Large intestine (tissue), 3 donors: ENCODE measurements around the gene PEX7. TPM values are rescaled to one million over a fixed set of nuclear protein-coding genes. Genes with fewer than 3 reads are reported as not detected.
"Not testable (repeated sequence)": the region's sequence is repeated elsewhere in the genome, so short reads cannot be mapped to it uniquely, and the experiment has no call there.

Experiments used
- DNase-seq, 2 donors: peaks; one replicate each; pipeline versions ENCODE4 v3.0.0 to v3.0.0-alpha.2; 2013
- H3K27ac ChIP-seq: one replicate; pipeline ENCODE4 v1.5.1; 2013; ENCODE audit warnings: low read length
- H3K27me3 ChIP-seq: 2 replicates; pipeline ENCODE4 v1.6.1; 2013; ENCODE audit warnings: low read length; ENCODE audit not compliant: control insufficient read depth, insufficient read depth
- H3K36me3 ChIP-seq: 2 replicates; pipeline ENCODE4 v1.6.1; 2013; ENCODE audit warnings: low read length; ENCODE audit not compliant: control insufficient read depth, insufficient read depth
- H3K4me1 ChIP-seq: one replicate; pipeline ENCODE4 v1.6.1; 2013; ENCODE audit warnings: low read length; ENCODE audit not compliant: control insufficient read depth, insufficient read depth
- H3K4me3 ChIP-seq: one replicate; pipeline ENCODE4 v1.5.1; 2013; ENCODE audit warnings: low read length
- H3K9me3 ChIP-seq: one replicate; pipeline ENCODE4 v1.6.1; 2013; ENCODE audit warnings: mild to moderate bottlenecking, low read depth, low read length, moderate library complexity; ENCODE audit not compliant: control insufficient read depth
- WGBS: methylation state at CpG from one replicate; pipeline ENCODE4 v1.1.5; 2013; ENCODE audit warnings: low lambda C conversion rate; ENCODE audit not compliant: insufficient coverage; 5-methylcytosine and 5-hydroxymethylcytosine counted together
- polyA plus RNA-seq: library from polyadenylated mRNA; unstranded; fragments of 120-200 nt; gene quantifications from one replicate; pipeline ENCODE4 v1.2.1, GENCODE V29; 2013

Gene PEX7
- polyA plus RNA-seq, 1 donor = 14.7 TPM

- Histone ChIP-seq H3K9me3 (no peaks in the 10 kb centered on the region), H3K36me3 (peaks cover 4% of the 10 kb centered on the region), H3K4me1 (no peaks in the 10 kb centered on the region), H3K27me3 (no peaks in the 10 kb centered on the region), H3K4me3 (no peak overlapping the region), H3K27ac (no peak overlapping the region)
- DNase-seq = no peak
- WGBS = 80% methylated on average over 1 of the region's 5 CpGs
Observed at GRCh38 chr6:136893187-136893586, 70.8 kb downstream of the PEX7 start.

DNA sequence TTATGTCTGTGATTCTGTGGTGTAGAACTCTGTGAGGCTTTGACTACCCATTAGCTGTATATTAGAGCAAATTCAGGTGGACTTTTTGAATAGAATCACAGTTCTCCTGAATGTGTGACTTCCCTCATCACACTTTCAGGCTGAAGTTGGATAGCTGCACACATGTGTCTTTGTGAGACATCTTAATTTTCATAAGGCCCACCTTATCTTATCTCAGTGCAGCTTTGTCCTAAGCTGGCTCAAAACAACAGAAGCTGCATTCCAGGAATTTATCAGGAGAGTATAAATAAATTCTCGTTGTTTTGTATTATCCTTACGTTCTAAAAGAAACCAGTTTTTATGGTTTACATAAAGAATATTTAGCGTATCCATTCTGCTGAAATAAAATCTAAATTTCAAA is 73.5 kb downstream of the PEX7 start:
- H3K9me3 ChIP-seq = no peaks in the 10 kb centered on the region
- DNase-seq = no peak
- no peak overlapping the region for H3K4me3 ChIP-seq
- no peak overlapping the region for H3K27ac ChIP-seq
- WGBS = 87% methylated on average over 3 of the region's 3 CpGs
- H3K36me3 ChIP-seq = peaks cover 17% of the 10 kb centered on the region
- no peaks in the 10 kb centered on the region for H3K4me1 ChIP-seq
- H3K27me3 ChIP-seq = no peaks in the 10 kb centered on the region

DNA sequence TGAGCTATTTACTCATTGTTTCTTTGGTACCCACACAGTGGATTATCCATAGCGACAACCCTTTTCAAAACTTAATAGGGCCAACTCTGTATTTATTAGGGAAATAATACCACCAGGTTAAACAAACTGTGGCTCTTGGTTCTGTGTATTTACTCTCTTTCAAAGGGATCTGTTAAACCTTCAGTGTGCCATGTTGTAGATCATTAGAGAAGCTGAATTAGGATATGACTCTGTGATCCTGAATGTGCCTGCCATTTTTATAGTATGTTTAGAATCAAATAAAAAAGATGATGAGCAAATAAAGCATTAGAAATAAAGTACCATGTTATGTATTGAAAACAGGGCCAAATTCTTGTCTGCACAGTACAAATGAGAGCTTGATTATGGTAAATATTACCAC is 74.7 kb downstream of the PEX7 start:
- no peak overlapping the region for H3K27ac ChIP-seq
- peaks cover 24% of the 10 kb centered on the region for H3K36me3 ChIP-seq
- no peak for DNase-seq
- H3K4me3 ChIP-seq = no peak overlapping the region
- H3K9me3 ChIP-seq = no peaks in the 10 kb centered on the region
- 80% methylated on average over 1 of the region's 1 CpG for WGBS
- no peaks in the 10 kb centered on the region for H3K4me1 ChIP-seq
- H3K27me3 ChIP-seq = no peaks in the 10 kb centered on the region

DNA sequence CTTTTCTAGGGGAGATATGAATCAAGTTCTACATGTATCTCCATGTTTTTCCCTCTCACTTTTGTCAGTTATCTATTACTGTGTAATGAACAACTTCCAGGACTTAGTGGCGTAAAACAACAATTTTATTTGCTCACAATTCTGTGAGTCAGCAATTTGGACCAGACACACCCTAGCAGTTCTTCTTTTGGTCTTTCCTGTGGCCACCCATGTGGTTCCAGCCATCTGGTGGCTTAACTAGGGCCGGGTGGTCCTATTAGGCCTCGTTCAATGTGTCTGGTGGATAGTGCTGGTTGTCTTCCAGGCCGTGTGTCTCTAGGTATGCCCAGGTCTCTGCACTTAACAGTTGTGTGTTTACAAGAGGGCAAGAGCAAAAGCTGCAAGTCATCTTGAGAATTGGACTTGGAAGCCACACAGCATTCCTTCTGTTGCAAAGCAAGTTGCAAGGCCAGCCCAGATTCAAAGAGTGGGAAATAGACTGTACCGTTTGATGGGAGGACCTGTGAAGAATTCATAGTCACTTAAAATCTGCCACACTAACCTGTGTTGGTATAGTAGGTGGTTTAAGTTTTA is 78.9 kb downstream of the PEX7 start:
- Histone ChIP-seq H3K4me1 (no peaks in the 10 kb centered on the region), H3K27ac (no peak overlapping the region), H3K9me3 (no peaks in the 10 kb centered on the region), H3K27me3 (no peaks in the 10 kb centered on the region), H3K4me3 (no peak overlapping the region), H3K36me3 (peaks cover 30% of the 10 kb centered on the region)
- DNase-seq = no peak
- WGBS = 60% methylated on average over 1 of the region's 5 CpGs

GRCh38 chr6:136904477-136904876 is 82.1 kb downstream of the PEX7 start:
- H3K27me3 ChIP-seq = not testable (repeated sequence)

DNA sequence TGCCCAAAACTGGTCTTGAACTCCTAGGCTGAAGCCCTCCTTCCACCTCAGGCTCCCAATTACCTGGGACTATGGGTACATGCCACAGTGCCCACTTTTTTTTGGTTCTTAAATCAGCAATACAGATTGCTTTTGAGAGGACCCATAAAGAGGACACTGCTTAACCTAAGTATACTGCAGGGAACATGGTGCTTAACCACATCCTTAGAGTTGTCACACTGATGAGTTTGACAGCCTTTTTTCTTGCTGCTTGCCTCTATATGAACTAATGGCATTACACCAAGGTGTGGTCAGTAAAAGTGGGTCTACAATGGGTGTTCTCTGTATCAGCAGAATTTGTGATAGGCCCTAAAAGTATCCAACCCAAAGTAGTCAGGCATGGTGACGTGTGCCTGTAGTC is 92.6 kb downstream of the PEX7 start:
- H3K27ac ChIP-seq = no peak overlapping the region
- H3K27me3 ChIP-seq = peaks cover 14% of the 10 kb centered on the region
- DNase-seq = no peak
- peaks cover 13% of the 10 kb centered on the region for H3K36me3 ChIP-seq
- H3K4me1 ChIP-seq = no peaks in the 10 kb centered on the region
- no CpG with 5 or more reads among the region's 1 CpG for WGBS
- H3K4me3 ChIP-seq = no peak overlapping the region
- no peaks in the 10 kb centered on the region for H3K9me3 ChIP-seq

More at GRCh38 chr6:136904477-136904876, 82.1 kb downstream of the PEX7 start:
- H3K9me3 ChIP-seq, H3K27ac ChIP-seq, DNase-seq, H3K4me1 ChIP-seq, H3K4me3 ChIP-seq: not testable (repeated sequence)
- H3K36me3 ChIP-seq = peaks cover 25% of the 10 kb centered on the region
- 100% methylated on average over 1 of the region's 3 CpGs for WGBS

- Histone ChIP-seq H3K27ac (no peak overlapping the region), H3K27me3 (peaks cover 49% of the 10 kb centered on the region), H3K4me1 (peaks cover 21% of the 10 kb centered on the region), H3K9me3 (peaks cover 5% of the 10 kb centered on the region), H3K4me3 (no peak overlapping the region), H3K36me3 (peaks cover 8% of the 10 kb centered on the region)
- DNase-seq = no peak
- WGBS = 90% methylated on average over 2 of the region's 3 CpGs
Observed at GRCh38 chr6:136918706-136919105, 96.3 kb downstream of the PEX7 start.

DNA sequence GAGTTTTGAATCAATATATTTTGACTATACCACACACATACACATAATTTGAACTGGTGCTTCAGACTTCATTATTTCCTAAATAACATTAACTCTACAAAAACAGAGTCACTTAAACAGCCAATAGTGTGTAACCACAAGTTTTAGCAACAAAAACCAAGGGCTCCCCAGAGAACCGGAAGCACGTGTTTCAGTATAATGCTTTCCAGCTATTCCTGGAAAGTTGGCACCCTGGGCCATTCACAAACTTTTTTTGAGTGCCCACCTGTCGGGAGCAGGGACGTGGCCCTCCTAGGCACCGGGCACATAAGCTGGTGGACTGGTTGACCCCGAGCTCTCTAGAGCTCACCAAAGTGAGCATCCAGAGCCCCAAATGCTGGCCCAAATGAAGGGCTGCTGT is 97.8 kb downstream of the PEX7 start:
- Histone ChIP-seq H3K27me3 (peaks cover 61% of the 10 kb centered on the region), H3K4me3 (no peak overlapping the region), H3K36me3 (peaks cover 2% of the 10 kb centered on the region), H3K9me3 (peaks cover 5% of the 10 kb centered on the region), H3K27ac (no peak overlapping the region), H3K4me1 (peaks cover 21% of the 10 kb centered on the region)
- DNase-seq = no peak
- no CpG with 5 or more reads among the region's 6 CpGs for WGBS

DNA sequence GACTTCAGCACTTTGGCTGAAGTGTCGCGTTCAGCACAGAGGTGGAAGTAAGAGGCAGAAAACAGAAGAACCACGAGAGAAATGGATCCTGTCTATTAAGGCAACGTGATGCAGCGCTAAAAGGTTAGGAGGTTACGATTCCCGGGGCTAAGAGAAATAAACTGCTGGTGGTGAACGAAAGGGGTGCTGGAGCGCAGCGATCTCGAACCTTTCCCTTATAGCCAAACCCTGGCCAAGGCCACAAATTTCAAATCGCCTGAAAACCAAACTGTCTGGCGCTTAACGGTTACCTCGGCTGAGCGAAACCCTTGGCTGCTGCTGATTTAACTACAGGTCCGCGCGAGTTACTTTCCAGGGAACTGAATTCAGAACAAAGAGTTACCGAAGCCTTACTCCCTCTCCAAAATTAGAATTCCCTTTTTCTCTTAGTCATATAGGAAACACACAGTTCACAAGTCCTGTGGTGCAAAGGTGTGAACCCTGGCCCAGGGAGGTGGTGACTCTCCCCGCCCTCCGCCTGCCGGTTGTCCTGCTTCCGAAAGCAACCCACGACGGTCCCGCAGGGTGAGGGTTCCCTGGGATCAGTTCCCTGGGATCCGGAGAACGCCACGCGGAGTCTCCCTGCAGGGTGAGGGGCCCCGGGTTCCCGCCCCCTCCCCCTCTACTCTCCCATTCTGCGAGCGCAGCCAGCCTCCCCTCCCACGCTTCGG is 98.4 kb downstream of the PEX7 start:
- Histone ChIP-seq H3K4me3 (peak overlapping the region; percentile 48), H3K9me3 (peaks cover 5% of the 10 kb centered on the region), H3K4me1 (peaks cover 21% of the 10 kb centered on the region), H3K27ac (no peak overlapping the region), H3K27me3 (peaks cover 63% of the 10 kb centered on the region), H3K36me3 (peaks cover 2% of the 10 kb centered on the region)
- 0% methylated on average over 1 of the region's 37 CpGs for WGBS
- peak in 1 of 2 donors; percentile 53 for DNase-seq

DNA sequence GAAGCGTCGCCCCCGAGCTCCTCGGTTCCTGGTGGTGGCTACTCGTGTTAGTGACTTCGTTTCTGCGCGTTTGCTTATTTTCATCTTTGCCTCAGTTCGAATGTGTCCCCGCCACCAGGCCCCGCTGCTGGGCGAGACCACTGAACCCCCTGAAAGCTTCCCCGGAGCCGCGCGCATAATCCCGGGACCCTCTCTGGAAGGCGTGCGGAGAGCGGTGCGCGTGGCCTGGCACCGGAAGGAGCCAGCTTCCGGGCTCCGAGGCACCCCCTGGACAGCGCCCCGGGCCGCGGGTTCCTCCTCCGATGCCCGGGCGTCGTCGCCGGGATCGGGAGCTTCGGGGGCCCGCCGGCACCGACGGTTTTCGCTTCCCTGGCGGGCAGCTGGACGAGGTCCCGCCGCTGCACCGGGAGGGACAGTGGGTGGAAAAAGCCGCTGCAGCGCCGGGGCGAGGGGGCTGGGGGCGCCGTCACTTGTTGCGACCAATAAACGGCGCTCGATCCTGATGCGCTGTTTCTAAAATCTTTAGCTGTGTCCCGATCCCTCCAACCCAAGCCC is 99.1 kb downstream of the PEX7 start:
- Histone ChIP-seq H3K9me3 (peaks cover 5% of the 10 kb centered on the region), H3K27ac (no peak overlapping the region), H3K4me3 (peak overlapping the region; percentile 48), H3K36me3 (peaks cover 2% of the 10 kb centered on the region), H3K4me1 (peaks cover 21% of the 10 kb centered on the region), H3K27me3 (peaks cover 64% of the 10 kb centered on the region)
- no CpG with 5 or more reads among the region's 59 CpGs for WGBS
- DNase-seq = peak in 1 of 2 donors; percentile 39
